Endothelial cell of umbilical vein (primary cell): Measurements from ENCODE around the gene WDR31. TPM values are rescaled to one million over a fixed set of nuclear protein-coding genes. Genes with fewer than 3 reads are reported as not detected.
"Not testable (repeated sequence)": the region's sequence is repeated elsewhere in the genome, so short reads cannot be mapped to it uniquely, and the experiment has no call there.

Experiments
- BruUV-seq: library from RNA; stranded (reverse); fragments of 400-500 nt; replicated peaks from 2 replicates; lab custom pipeline; 2021; lab: Mats Ljungman, UMichigan
- CTCF ChIA-PET: fragments of 300-600, 350-600 bp; sonication (Branson Sonifier 250); formaldehyde crosslinking; loops from one replicate; lab custom pipeline; 2021; ENCODE audit warnings: antibody characterized with exemption, inconsistent platforms; lab: Charles Lee
- POLR2A ChIA-PET: fragments of 300-600, 350-600 bp; sonication (Branson Sonifier 250); formaldehyde crosslinking; loops from one replicate; lab custom pipeline; 2021; ENCODE audit warnings: antibody characterized with exemption, inconsistent platforms; lab: Charles Lee
- DNase-seq: peaks from one replicate; pipeline ENCODE4 v3.0.0-alpha.2; 2011; ENCODE audit warnings: low read depth, low spot score
- FAIRE-seq: peaks from 2 replicates; lab custom pipeline; 2011; peaks lifted over from hg19 to GRCh38; lab: Jason Lieb, UNC
- H2AFZ ChIP-seq: 2 replicates; pipeline ENCODE4 v1.6.0; 2012; ENCODE audit warnings: low read depth, low read length, control low read depth, inconsistent platforms
- H3K27ac ChIP-seq: 2 replicates; pipeline ENCODE4 v1.5.1; 2011; ENCODE audit warnings: low read depth, mild to moderate bottlenecking, control low read depth, low read length, moderate library complexity; ENCODE audit not compliant: insufficient read depth
- H3K27me3 ChIP-seq, 2 experiments: 2 replicates each; pipeline versions ENCODE4 v1.6.0 to v1.6.1; 2011; ENCODE audit warnings: low read length in 2 of 2, mixed read lengths in 1 of 2; ENCODE audit not compliant: control insufficient read depth in 2 of 2, insufficient read depth in 2 of 2
- H3K36me3 ChIP-seq, 2 experiments: 2 replicates in 1 of 2; 3 replicates in 1 of 2; pipeline ENCODE4 v1.5.1; 2011; ENCODE audit warnings: low read length in 2 of 2, mild to moderate bottlenecking in 1 of 2, moderate library complexity in 1 of 2; ENCODE audit not compliant: control insufficient read depth in 2 of 2, insufficient read depth in 2 of 2; ENCODE audit errors: extremely low read depth in 1 of 2
- H3K4me1 ChIP-seq: 3 replicates; pipeline ENCODE4 v1.5.1; 2011; ENCODE audit warnings: mild to moderate bottlenecking, low read length; ENCODE audit not compliant: control insufficient read depth, insufficient read depth; ENCODE audit errors: extremely low read depth
- H3K4me2 ChIP-seq: 2 replicates; pipeline ENCODE4 v1.6.1; 2011; ENCODE audit warnings: low read length, control low read depth, mixed read lengths; ENCODE audit not compliant: insufficient read depth
- H3K4me3 ChIP-seq, 3 experiments: fragments of 200-600 bp in 1 of 3; sonication (generic), shearing (Covaris generic) in 1 of 3; replicated peaks in 1 of 3; 2 replicates each; pipeline ENCODE4 v1.5.1; 2011 to 2016; ENCODE audit warnings: control low read depth in 3 of 3, low read length in 3 of 3, mild to moderate bottlenecking in 2 of 3, inconsistent platforms in 1 of 3, low read depth in 1 of 3, moderate library complexity in 1 of 3; ENCODE audit not compliant: insufficient read depth in 1 of 3
- H3K79me2 ChIP-seq: 2 replicates; pipeline ENCODE4 v1.6.0; 2012; ENCODE audit warnings: low read length, inconsistent platforms; ENCODE audit not compliant: control insufficient read depth, insufficient read depth
- H3K9ac ChIP-seq: replicated peaks from 2 replicates; pipeline ENCODE3; 2011; ENCODE audit warnings: low read length, control low read depth; ENCODE audit not compliant: insufficient read depth; ENCODE audit errors: extremely low read depth
- H3K9me1 ChIP-seq: replicated peaks from 3 replicates; pipeline ENCODE4 v1.6.0; 2011; ENCODE audit warnings: mild to moderate bottlenecking, low read length; ENCODE audit not compliant: control insufficient read depth, insufficient read depth; ENCODE audit errors: extremely low read depth
- H3K9me3 ChIP-seq: replicated peaks from 2 replicates; pipeline ENCODE4 v1.5.1; 2012; ENCODE audit warnings: low read length, inconsistent platforms; ENCODE audit not compliant: control insufficient read depth, insufficient read depth
- H4K20me1 ChIP-seq: replicated peaks from 2 replicates; pipeline ENCODE3; 2011; ENCODE audit warnings: mild to moderate bottlenecking, low read length; ENCODE audit not compliant: control insufficient read depth, insufficient read depth; ENCODE audit errors: extremely low read depth
- EZH2 ChIP-seq: IDR thresholded peaks from 2 replicates; pipeline ENCODE4 v1.6.1; 2012; ENCODE audit warnings: borderline replicate concordance, low read depth, mild to moderate bottlenecking, moderate library complexity, low read length, inconsistent platforms; ENCODE audit not compliant: severe bottlenecking
- GATA2 ChIP-seq: IDR thresholded peaks from 2 replicates; pipeline ENCODE4 v1.7.0; 2011; ENCODE audit warnings: low read depth, mild to moderate bottlenecking, moderate library complexity, mixed read lengths, low read length; ENCODE audit not compliant: insufficient read length, insufficient read depth
- JUN ChIP-seq: IDR thresholded peaks from 2 replicates; pipeline ENCODE4 v1.6.1; 2011; ENCODE audit warnings: borderline replicate concordance, low read depth; ENCODE audit not compliant: insufficient read length, insufficient read depth
- MAX ChIP-seq: IDR thresholded peaks from 2 replicates; pipeline ENCODE4 v1.6.1; 2011; ENCODE audit not compliant: insufficient read depth, insufficient read length
- MYC ChIP-seq: IDR thresholded peaks from one replicate; pipeline ENCODE4 v1.6.1; 2011; ENCODE audit warnings: mild to moderate bottlenecking, low read depth, low read length
- dilution Hi-C: fragments of 300-500 bp; cut with MboI; formaldehyde crosslinking; loops from one replicate; pipeline ENCODE4 v1.15.0; 2019; ENCODE audit warnings: low sequenced_read_pairs; ENCODE audit not compliant: extremely low pct_ligation_motif_present
- intact Hi-C: fragments of 100-400 bp; cut with micrococcal nuclease; formaldehyde crosslinking; loops from one replicate; pipeline ENCODE4 v1.10.0; 2022
- polyA plus RNA-seq, 4 experiments: library from polyadenylated mRNA; depleted of rRNA in 3 of 4; stranded (reverse) in 3 of 4; unstranded in 1 of 4; fragments of >200 nt; gene quantifications; 2 replicates each; pipeline versions ENCODE4 v1.2.1 to v1.2.3, GENCODE V29; 2011 to 2012; ENCODE audit warnings: missing spikeins in 1 of 4
- total RNA-seq: library from RNA; stranded (reverse); gene quantifications from 2 replicates; pipeline ENCODE4 v1.2.3, GENCODE V29; 2021
- TF ChIP-seq, protein P1 (sequence below), 2 donors: IDR thresholded peaks; 1 replicate in 1 of 2; 2 replicates in 1 of 2; pipeline ENCODE4 v1.5.1; 2011; ENCODE audit warnings: low read length in 2 of 2, mild to moderate bottlenecking in 2 of 2, moderate library complexity in 2 of 2, control low read depth in 1 of 2, inconsistent platforms in 1 of 2, low read depth in 1 of 2; ENCODE audit not compliant: insufficient read depth in 1 of 2; ENCODE audit errors: extremely low read depth in 1 of 2

Gene WDR31
- total and polyA plus RNA-seq, 2 donors (not counting 3 experiments of a cell fraction or from before 2014, with no cell fraction given): 0.22 to 1.00 TPM

DNA sequence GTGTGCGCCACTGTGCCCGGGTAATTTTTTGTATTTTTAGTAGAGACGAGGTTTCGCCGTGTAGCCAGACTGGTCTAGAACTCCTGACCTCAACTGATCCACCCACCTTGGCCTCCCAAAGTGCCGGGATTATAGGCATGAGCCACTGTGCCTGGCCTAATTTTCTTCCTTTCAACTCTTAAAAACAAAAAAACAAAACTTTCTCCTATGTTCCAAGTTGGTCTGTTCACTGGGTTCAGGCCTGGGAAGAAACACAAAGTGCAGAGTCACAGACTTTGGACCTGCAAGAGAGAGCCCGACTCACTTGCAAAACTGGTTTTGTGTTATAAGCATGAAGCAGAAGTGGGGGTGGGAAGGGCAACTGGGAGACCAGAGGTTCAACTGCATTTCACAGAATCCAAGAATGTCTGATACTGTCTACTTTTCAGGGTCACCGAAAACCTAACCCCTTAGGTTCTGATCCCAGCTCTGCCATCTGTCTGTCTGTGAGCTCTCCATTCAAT lies 41.9 kb upstream of the WDR31 start:
- no peak overlapping the region for H3K27ac ChIP-seq
- intact Hi-C loops: no loop called here
- CTCF ChIA-PET: no interaction called here

DNA sequence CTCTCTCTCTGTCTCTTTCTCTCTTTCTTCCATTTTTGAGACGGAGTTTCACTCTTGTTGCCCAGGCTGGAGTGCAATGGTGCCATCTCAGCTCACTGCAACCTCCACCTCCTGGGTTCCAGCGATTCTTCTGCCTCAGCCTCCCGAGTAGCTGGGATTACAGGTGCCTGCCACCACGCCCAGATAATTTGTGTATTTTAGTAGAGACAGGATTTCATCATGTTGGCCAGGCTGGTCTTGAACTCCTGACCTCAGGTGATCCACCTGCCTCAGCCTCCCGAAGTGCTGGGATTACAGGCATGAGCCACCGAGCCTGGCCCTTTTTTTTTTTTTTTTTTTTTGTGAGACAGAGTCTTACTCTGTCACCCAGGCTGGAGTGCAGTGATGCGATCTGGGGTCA lies 41.4 kb upstream of the WDR31 start:
- H3K27me3 ChIP-seq, POLR2A ChIA-PET, CTCF ChIA-PET, H4K20me1 ChIP-seq, FAIRE-seq, BruUV-seq, H3K4me3 ChIP-seq, H3K9me1 ChIP-seq, H3K4me1 ChIP-seq, intact Hi-C loops, H3K9me3 ChIP-seq, H3K4me2 ChIP-seq, H2AFZ ChIP-seq, DNase-seq, H3K27ac ChIP-seq, dilution Hi-C loops, H3K9ac ChIP-seq, H3K79me2 ChIP-seq, H3K36me3 ChIP-seq: not testable (repeated sequence)

More for the DNA sequence above, 41.9 kb upstream of the WDR31 start:
- POLR2A ChIA-PET: no interaction called here
- no peaks in the 10 kb centered on the region for H3K79me2 ChIP-seq
- BruUV-seq: no TSS peak
- DNase-seq (no peak), FAIRE-seq (no peak)
- H4K20me1 ChIP-seq: no peaks in the 10 kb centered on the region
- no peak overlapping the region for H3K9ac ChIP-seq
- no peaks in the 10 kb centered on the region for H3K27me3 ChIP-seq
- dilution Hi-C loops: no loop called here
- no peaks in the 10 kb centered on the region for H3K36me3 ChIP-seq
- H3K4me2 ChIP-seq: no peak overlapping the region
- no peaks in the 10 kb centered on the region for H3K9me3 ChIP-seq
- no peak overlapping the region for H3K4me3 ChIP-seq
- no peak overlapping the region for H2AFZ ChIP-seq
- no peaks in the 10 kb centered on the region for H3K9me1 ChIP-seq
- TF ChIP-seq EZH2 (no peak), MAX (no peak), JUN (no peak), MYC (no peak), GATA2 (no peak)
- TF ChIP-seq, protein P1, sequence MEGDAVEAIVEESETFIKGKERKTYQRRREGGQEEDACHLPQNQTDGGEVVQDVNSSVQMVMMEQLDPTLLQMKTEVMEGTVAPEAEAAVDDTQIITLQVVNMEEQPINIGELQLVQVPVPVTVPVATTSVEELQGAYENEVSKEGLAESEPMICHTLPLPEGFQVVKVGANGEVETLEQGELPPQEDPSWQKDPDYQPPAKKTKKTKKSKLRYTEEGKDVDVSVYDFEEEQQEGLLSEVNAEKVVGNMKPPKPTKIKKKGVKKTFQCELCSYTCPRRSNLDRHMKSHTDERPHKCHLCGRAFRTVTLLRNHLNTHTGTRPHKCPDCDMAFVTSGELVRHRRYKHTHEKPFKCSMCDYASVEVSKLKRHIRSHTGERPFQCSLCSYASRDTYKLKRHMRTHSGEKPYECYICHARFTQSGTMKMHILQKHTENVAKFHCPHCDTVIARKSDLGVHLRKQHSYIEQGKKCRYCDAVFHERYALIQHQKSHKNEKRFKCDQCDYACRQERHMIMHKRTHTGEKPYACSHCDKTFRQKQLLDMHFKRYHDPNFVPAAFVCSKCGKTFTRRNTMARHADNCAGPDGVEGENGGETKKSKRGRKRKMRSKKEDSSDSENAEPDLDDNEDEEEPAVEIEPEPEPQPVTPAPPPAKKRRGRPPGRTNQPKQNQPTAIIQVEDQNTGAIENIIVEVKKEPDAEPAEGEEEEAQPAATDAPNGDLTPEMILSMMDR (IDR thresholded peaks at IDR 0.05; ENCODE audit: extremely low read depth in 1 of 2, insufficient read depth in 1 of 2, low read depth in 1 of 2, low read length in 2 of 2): no peak
- H3K4me1 ChIP-seq: no peaks in the 10 kb centered on the region
